ENCODE data around the gene KCTD21.
"Not testable (repeated sequence)": the region's sequence is repeated elsewhere in the genome, so short reads cannot be mapped to it uniquely, and the experiment has no call there.

KCTD21 gene, protein sequence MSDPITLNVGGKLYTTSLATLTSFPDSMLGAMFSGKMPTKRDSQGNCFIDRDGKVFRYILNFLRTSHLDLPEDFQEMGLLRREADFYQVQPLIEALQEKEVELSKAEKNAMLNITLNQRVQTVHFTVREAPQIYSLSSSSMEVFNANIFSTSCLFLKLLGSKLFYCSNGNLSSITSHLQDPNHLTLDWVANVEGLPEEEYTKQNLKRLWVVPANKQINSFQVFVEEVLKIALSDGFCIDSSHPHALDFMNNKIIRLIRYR

DNA sequence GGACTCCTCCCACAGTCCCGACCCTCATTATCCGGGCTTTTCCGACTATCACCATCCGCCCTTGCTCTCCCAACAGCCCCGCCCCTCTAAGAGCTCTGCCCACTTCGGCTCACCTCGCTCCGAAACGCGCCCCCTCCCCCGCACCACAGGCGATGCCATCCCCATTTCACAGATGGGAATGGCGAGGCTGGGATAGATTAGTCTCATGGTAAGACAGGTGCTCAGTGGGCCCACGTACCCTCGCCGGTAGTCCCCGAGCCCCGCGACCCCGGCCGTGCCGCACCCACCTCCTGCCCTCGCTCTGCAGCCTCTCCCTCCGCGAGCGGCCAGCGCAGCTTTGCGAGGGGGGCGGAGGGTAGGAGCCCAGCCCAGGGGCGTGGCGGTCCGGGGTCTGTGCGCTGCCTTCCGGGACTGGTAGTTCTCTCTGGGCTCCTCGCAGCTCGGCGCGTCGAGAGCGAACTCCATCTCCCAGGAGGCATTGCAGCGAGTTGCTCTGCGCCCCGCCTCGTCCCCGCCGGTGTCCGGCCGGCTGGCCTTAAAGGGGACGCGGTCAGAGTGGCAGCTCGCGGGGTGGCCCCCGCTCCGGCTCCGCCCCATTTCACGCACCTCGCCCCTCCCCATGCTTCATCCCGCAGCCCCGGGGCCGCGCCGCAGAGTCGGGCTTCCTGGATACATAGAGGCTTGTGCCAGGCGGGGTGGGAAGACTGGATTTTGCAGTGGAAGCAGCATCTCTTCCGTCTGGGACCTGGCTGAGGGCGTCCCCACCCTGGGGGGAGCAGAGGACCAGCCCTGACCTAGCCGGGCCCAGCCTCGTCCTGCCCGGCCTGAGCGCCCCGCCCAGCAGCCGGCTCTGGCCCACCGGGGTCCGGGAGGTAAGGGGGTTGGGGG, at the start of gene KCTD21, which contains the start of gene USP35:
Gene KCTD21 (minus strand): TSS at position 341 of the 888 bp plus-strand sequence. CDS start 14,072 bp downstream, outside the sequence.
Gene USP35 (plus strand): TSS at position 634 of the 888 bp plus-strand sequence. CDS start 7,327 bp downstream, outside the sequence.
- DNase-seq: peak; percentile 93

GRCh38 chr11:78237293-78238046, 49.0 kb upstream of the KCTD21 start:
- DNase-seq: no peak

DNA sequence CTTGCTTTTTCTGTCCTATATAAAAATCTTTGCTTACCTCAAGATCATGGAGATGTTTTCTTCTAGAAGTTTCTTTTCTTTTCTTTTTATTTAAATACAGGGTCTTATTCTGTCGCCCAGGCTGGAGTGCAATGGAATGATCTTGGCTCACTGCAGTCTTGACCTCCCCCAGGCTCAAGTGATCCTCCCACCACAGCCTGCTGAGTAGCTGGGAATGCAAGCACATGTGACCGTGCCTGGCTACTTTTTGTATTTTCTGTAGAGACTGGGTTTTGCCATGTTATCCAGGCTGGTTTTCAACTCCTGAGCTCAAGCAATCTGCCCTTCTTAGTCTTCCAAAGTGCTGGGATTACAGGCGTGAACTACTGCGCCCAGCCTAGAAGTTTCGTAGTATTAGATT, 45.6 kb upstream of the KCTD21 start:
- no peak for DNase-seq

DNA sequence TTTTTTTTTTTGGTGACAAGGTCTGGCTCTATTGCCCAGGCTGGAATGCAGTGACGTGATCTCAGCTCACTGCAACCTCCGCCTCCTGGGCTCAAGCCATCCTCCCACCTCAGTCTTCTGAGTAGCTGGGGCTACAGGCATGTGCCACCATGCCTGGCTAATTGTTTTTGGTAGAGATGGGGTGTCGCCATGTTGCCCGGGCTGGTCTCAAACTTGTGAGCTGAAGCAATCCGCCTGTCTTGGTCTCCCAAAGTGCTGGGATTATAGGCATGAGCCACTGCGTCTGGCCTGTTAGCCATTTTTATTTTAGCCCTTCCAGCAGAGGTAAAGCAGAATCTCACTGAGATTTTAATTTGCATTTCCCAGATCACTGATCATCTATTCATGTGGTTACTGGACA, 44.6 kb upstream of the KCTD21 start:
- not testable (repeated sequence) for DNase-seq

DNA sequence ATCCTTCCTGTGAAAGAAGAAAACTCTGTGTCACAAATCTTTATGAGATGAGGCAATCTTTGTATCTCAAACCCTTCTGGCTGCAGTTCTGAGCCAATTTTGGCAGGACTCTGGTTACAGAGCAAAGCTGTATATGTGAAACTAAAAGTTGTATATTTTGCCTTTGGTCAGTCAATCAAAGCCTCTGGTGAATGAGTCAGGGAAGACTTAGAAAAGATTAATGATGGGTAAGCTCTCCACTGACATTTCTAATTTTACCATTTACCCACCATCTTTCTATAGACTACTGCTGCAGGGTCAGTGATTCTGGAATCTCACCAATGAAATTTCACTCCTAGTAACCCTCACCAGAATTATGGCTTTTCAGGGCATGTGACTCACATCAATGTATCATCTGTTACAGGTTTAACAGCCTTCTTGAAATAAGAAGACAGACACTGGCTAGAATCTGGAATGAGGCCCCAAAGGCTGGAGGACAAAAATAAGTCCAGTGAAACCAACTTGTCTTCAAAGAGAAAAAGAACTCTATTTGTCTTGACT, 43.6 kb upstream of the KCTD21 start:
- no peak for DNase-seq

DNA sequence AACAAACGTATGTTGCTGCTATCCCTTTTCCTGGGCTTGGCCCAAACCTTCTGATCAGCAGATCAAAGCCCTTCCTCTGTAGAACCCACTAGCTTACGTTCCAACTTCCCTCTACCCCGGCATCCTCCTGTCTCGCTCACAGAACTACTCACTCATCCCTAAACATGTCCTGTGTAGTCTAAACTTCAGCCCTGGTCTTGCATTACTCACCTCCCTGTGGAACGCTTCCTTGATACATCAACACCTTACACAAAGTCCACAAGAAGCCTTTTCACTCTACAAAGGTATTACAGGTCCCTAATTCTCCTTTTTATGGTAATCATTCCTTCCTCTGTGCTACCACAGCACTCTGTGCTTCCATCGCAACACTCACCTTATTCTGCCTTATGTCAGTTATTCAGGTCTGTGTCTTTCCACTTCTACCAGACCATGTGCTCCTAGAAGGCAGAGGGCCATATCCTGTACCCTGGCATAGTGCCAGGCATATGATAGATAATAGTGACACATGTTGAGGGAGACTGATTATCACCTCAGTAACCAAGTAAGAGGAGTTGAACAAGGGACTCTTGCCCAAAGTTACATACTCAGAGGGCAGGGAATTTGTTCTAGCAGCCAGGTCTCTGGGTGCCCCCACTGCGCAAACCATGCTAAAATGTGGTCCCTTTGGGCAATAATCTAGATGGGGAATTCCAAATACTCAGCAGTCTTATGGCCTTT, 41.9 kb upstream of the KCTD21 start:
- no peak for DNase-seq

GRCh38 chr11:78229106-78229505, 40.7 kb upstream of the KCTD21 start:
- no peak for DNase-seq

DNA sequence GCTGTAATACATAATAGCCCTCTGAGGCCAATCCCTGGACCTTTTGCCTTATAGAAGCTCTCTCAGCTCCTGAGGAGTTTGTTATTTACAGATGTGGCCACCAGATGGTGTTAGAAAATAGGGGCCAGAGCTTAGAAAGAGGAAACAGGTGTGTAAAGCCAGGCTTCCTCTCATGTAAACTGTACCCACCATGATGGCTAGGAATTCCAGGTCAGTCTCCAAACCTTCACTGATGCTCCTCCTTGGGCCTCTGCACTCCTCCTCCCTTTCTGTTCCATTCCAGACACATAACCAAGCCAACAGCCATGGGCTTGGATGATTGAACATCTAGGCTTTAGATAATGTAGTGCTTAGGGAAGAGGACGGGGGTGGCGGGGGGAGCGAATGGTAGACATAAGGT, 40.0 kb upstream of the KCTD21 start:
- DNase-seq: no peak

DNA sequence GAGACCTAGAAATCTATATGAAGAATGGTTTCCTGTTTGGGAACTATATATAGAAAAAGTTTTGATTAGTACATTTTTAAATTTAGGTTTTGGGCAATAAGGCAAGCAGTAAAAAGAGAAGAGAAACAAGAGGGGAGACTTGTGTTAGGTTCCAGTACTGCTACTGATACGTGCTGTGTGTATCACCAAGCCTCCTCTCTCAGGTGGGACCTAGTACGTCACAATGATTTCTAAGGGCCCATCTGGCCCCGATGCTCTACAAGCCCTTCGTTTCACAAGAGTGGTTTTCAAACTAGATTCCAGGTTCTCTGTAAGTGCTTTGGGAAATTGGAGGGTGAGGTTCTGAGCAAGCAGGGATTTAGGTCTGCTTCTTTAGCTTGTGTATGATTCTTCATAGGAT, 39.5 kb upstream of the KCTD21 start:
- no peak for DNase-seq

GRCh38 chr11:78226684-78227680, 38.6 kb upstream of the KCTD21 start:
- DNase-seq: no peak

DNA sequence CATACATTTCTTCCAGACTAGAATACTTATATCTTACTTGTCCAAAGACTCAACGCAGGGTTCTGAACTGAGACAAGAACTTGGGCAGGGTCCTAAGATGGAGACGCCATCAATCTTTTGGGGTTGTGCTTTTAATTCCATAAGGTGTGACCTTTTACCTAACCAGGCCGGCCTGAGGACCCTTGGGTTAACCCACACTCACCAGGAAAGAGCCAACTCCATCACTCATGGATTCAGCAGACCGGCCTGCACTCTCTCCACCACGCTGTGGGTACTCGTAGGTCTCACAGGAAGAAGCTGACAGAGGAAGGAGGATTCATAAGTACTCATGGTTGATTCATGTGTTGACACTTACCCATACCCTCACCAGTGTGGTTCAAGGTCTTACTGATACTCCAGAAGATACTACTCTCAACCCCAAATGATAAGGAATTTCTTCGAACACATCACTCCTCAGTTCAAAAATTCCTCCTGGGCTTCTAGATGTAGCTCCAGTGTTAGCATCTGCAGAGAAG, 36.5 kb upstream of the KCTD21 start:
- DNase-seq: no peak

DNA sequence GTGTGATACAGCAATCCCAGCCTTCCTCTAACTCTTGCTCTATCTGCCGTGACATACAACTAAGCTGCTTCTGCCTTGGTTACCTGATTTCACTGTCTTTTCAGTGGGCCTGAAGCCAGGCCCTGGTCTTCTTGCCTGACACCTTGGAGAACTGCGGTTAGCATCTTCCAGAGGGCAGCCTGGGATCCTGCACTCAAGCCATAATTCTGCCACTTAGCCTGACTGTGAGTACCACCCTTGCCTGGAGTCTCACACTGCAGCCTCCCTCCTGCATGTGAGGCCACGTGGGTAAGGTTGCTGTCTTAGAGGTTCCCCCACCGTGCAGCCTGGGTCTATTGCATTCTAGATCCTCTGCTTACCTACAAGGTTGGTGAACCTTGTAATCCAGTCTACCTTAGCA, 36.1 kb upstream of the KCTD21 start:
- no peak for DNase-seq

DNA sequence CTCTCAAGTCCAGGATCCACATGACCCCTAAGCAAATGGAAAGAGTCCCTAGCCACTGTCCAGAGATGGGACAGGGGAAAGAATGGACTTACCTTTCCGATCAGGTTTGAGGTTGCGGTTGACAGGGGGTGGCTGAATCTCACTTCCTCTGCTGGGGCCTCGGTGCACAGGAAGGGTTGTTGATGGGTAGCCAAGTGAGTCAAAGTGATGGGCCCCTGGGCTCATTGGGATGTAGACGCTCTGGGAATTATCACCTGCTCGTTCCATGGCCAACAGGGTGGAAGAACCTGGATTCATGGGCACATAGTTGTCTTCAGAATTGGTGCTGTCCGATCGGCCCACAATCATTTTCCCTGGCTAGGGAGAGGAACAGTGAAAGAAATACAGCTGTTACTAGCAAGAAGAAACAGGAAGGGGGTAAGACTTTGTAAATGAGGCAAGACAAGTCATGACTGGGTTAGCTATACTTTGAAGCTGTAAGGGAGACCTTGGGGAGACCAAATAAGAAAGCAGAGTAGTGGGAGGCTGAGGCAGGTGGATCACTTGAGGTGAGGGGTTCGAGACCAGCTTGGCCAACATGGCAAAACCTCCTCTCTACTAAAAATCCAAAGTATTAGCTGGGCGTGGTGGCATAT, 35.0 kb upstream of the KCTD21 start:
- DNase-seq: no peak

GRCh38 chr11:78222726-78223125, 34.3 kb upstream of the KCTD21 start:
- not testable (repeated sequence) for DNase-seq

- no peak for DNase-seq
Measured at GRCh38 chr11:78221396-78222315, 33.2 kb upstream of the KCTD21 start.

DNA sequence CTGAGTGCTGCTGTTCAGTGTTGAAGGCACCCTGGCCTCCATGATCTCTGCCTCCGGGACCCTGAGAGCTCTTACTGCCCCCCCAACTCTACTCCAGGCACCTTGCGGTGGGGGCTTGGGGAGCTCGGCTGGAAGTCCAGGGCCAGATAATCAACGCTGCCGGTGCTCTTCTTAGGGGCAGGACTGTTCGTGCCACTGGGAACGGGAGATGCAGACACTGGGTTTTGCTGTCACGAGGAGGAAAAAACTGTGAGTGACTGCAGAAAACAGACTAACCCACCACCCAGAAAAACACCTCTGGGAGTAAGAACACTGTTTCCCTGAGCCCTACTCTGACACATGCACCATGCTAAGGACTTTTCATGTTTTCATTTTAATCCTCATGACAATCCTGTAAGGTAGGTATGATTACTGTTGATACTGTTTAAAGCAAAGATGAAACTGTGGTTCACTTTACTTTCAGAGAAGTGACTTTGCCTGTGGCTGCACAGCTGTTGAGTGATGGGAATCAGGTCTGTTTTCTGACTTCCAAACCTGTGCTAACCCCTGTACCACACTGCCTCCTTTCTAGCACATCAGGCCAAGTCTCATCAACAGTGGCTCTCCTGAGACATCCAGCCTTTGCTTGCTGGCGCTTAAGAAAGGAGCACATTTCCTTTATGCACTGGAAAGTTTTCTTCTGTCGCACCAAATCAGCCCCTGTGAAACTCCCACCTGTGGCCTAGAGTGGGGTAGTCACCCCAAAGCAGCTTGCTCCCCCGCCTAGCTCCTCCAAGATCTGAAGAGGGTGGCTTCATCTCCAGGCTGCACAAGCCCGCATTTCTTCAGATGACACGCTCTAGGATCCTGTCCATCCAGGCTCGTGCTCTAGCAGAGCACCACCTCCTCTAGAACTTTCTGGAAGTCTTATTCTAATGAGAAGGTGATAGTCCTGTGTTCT, 32.1 kb upstream of the KCTD21 start:
- no peak for DNase-seq

DNA sequence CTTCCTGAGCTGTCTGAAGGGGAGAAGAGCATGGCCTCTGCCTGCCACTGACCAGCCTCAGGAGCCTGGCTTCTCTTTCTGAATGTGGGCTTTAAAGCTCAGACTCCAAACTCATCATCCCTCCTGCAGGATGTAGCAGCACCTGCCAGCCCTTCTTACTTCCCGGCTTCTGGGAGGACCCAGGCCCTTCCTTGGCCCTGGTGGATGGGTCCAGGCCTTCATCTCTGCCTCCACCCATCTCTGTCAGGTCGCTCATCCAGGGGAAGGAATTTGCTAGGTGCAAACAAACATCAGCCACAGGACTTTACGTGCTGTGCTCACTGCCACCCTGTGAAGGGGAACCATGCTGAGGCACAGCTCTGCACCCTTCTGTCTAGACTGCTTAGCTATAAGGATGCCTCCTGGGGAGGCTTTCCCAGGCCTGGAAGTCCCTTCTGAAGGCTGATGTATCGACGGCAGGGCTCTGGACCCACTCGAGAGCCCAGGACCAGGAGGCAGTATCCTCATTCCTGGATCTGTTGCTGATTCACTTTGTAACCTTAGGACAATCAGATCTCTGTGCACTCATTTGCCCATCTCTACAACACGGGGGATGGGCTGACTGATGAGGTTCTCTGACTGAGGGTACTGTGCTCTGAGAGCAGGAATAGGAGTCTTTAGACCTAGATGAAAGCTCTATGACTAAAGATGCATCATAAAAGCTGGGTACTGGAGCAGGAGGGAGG, 31.2 kb upstream of the KCTD21 start:
- no peak for DNase-seq
